IPS DF 4.7 (cell line): ENCODE data around the gene DNAJB6.

ENCODE experiments used
- DNase-seq: peaks from one replicate; pipeline ENCODE4 v3.0.0-alpha.2; 2013; ENCODE audit warnings: low spot score; ENCODE audit errors: extremely low read depth

The DNAJB6 gene

DNA sequence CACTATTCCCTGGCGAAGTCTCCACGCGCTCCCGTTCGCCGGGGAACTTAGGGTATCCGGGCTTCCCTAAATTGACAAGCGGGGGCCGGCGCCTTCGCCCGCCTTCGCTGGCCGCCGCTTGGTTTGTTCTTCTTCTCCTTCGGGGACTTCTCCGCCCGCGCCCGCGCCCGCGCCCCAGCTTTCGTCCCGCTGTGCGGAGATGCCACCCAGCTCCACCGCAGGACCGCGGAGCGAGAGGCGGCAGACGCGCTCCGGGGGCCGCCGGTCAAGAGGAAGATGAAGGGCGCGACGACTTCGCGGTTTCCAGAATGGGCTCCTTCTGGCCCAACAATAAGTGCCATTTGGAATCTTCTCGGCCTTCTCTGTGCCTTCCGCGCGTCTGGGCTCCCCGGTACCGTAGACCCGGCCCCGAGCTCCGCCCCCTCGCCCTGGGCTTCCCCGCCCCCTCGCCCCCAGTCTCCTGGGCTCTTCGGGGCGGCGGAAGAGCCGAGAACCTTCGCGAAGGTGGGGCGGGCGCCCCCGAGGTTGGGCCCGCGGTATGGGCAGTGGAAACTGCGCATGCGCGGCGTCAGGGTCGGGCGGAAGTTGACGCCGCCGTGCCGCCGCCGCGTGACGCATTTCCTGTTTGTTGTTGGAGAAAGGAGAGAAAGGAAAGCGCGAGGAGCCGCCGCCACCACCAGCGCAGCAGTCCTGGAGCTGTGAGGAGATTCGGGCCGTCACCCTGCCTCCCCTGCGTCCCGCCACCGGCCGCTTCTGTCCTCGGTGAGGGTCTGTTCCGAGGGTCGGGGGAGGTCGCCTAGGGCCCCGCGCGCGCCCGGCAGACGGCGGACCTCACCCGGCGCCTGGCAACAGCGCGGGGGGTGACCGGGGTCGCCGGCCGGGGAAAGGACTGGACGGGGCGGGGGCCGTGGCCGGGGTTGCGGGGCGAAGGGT is at the start of gene DNAJB6:
Gene DNAJB6 (plus strand): TSS at position 622 of the 933 bp plus-strand sequence. CDS start 21,569 bp downstream, outside the sequence.
- DNase-seq, result peak; percentile 62

- DNase-seq, result no peak
Measured at GRCh38 chr7:157291404-157292080, 45.3 kb upstream of the DNAJB6 start.

DNA sequence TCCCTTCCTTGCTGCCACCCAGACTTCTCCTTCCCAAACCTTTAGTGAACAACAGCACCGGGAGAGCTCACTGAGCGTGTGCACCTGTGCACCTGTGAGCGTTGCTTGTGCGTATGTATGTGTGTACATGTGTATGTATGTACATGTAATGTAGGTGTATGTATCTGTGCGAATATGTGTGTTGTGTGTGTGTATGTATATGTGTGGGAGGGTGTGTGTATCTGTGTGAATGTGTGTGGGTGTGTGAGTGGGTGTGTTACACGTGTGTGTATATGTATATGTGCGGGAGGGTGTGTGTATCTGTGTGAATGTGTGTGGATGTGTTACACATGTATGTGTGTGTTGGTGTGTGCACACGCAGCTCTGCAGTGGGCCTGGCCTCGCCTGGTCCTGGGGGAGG is 44.5 kb upstream of the DNAJB6 start:
- no peak for DNase-seq

DNA sequence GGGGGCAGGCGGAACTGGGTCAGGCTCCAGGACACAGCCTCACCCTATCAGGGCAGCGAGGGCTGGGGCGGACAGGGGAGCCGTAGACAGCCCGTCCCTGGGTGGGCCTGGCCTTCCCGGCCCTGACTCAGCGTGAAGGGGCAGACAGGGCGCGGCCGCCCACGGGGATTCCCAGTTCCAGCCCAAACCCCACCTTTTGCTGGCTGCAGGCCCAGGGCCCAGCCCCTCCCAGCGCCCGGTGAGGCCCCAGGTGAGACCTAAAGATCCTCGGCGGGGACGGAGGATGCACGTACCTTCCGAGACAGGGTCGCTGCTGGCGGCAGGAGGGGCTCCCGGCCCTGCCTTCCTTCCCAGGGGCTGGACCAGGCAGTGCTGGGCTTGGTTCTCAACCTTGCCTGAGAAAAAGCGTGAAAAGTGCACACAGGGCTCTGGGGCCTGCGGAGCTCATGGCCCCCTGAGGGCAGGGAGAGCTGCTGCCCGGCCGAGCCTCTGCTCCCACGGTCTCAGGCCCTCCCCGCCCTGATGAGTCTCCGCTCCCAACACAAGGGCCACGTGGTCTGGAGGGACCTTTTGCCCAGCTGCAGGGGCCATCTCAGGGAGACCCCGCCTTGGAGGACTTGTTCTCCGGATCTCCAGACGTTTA is 43.9 kb upstream of the DNAJB6 start:
- no peak for DNase-seq

DNA sequence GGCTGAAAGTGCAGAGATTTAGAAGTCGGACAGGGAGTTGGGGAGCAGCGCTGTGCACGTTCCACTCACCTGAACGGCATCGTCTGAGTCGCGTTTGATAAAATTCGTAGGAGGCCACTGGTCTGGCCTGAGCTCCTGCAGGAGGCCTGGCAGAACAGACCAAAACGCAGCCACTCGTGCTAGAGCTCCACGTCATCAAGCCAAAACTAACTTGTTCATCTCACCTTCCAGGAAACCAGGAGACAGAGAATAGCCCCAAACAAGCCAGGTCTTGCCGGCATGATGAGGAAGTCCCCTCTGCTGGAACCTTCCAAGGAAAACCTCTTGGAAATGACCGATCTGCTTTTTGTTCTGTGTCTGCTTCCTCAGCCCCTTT is 43.4 kb upstream of the DNAJB6 start:
- DNase-seq, result no peak

DNA sequence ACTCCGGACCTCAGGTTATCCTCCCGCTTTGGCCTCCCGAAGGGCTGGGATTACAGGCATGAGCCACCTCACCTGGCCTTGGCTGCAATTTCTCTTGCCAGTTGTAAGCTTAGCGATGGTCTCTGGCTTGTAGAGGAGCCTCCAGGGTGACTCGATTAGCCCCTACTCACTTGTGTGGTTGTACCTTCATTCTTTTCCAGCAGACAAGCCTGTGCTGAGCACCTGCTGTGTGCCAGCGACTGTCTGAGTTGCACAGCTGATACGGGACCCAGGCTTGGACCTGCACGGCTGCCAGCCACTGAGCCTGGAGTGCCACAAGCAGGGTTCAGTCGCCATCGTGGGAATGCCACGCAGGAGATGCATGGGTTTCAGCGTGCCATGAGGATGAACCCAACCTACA is 42.0 kb upstream of the DNAJB6 start:
- no peak for DNase-seq

DNA sequence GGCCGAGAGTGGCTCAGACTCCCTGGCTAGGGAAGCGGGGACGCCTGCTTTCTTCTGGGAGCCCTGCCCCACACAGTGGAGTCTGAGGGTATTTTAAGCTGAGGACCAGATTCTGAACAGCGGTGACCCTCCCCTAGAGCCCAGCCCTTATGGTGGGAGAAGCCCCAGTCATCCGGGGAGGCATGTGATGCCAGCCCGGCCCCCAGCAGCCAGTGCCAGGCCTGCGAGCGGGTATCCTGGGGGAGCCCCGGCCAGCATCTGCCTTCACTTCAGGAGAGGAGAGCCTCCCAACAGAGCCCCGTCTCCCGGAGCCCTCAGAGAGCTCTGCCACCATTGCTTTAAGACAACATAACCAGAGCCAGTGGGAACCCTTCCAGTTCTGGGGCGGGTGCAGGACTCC is 41.5 kb upstream of the DNAJB6 start:
- no peak for DNase-seq

- no peak for DNase-seq
Measured at GRCh38 chr7:157297185-157297584, 39.6 kb upstream of the DNAJB6 start.

DNA sequence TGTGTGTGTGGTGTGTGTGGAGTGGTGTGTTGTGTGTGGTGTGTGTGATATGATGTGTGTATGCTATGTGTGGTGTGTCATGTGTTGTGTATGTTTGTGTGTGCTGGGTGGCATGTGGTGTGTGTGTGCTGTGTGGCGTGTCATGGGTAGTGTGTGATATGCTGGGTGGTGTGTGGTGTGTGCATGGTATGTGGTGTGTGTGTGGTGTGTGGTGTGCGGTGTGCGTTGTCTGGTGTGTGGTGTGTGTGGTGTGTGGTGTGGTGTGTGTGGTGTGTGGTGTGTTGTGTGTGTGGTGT is 37.5 kb upstream of the DNAJB6 start:
- no peak for DNase-seq

GRCh38 chr7:157299613-157300368 is 37.0 kb upstream of the DNAJB6 start:
- no peak for DNase-seq

- DNase-seq, result no peak
Measured at GRCh38 chr7:157300369-157300825, 36.4 kb upstream of the DNAJB6 start.

- DNase-seq, result no peak
Measured at GRCh38 chr7:157301610-157302120, 35.1 kb upstream of the DNAJB6 start.

DNA sequence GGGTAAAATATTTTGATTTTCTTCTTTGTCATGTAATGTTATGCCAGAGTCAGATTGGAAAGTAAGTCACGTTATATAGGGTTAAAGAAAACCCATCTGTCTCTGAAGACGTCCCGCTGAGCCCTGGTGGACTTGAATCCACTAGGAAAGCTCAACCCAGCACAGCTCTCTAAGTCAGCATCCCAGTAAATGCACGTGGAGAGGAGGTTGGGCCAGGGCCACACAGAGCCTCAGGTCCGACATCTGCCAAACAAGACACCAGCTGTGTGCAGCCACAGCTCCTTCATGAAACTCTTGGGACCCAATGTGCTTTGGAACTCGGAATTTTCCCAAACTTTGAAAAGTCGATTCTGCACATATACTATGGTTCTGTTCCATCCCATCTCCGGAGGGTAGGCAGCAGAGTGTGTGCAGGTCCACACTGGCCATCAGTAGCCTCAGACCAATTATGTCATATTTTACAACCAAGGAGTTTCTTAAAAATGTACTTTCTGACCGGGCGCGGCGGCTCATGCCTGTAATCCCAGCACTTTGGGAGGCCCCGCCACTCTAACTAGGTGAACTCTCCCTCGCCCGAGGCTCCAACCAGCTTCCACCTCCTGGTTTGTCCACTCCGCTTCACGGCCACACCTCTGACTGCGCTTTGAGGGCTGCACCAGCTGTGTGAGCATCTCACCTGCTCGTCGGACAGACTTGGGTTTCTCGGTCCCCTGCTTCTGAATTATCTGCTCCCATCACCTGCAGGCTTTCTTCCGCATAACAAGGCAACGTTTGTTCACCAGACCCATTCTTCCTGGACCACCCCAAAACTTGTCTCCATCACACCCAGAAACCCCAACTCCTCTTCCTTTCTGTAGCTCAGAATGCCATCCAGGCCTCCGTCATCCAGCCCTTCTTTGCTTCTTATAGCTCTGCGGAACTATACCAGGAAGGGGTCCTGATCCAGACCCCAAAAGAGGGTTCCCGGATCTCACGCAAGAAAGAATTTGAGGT is 29.7 kb upstream of the DNAJB6 start:
- no peak for DNase-seq

DNA sequence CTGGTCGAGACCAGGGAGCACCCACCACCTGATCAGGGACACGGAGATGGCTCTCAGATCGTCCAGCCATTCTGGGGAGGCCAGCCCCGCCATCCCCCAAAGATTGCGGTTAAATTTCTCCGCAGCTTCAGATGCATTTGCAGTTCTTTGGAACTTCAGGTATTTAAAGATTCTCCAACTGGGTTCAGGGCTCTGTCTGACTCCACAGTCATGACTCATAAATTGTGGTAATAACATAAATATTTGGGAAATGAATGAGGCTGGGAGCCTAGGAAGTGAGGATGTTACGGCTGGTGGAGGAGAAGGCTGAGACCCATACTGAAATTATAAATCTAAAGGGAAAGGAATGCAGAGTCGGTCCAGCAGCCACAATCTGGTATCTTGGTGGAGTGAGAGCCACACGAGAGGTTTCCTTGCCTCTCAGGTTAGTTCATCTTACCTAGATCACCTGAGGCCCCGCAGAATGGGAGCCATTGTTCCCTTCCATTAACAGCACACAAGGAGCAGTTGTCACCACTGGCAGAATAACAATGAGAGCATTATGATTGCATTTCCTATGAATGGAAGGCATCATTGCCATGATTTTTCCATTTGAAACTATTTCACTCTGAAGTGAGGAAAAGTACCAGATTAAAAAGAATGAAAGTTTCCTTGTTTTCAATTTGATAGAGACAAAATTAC is 26.7 kb upstream of the DNAJB6 start:
- DNase-seq, result peak; percentile 94

DNA sequence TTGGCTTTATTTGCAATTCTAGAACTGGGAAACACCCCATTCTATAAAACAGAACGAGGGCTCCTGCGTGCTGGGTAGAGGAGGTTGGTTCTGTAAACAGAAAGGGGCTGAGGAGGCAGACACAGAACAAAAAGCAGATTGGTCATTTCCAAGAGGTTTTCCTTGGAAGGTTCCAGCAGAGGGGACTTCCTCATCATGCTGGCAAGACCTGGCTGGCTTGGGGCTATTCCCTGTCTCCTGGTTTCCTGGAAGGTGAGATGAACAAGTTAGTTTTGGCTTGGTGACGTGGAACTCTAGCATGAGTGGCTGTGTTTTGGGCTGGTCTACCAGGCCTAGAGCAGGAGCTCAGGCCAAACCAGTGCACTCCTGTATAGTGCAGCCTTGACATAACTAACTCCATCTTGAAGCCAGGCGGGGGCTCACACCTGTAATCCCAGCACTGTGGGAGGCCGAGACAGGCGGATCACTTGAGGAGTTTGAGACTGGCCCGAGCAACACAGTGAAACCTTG is 26.1 kb upstream of the DNAJB6 start:
- DNase-seq, result no peak

- DNase-seq, result no peak
Measured at GRCh38 chr7:157312941-157313340, 23.9 kb upstream of the DNAJB6 start.

DNA sequence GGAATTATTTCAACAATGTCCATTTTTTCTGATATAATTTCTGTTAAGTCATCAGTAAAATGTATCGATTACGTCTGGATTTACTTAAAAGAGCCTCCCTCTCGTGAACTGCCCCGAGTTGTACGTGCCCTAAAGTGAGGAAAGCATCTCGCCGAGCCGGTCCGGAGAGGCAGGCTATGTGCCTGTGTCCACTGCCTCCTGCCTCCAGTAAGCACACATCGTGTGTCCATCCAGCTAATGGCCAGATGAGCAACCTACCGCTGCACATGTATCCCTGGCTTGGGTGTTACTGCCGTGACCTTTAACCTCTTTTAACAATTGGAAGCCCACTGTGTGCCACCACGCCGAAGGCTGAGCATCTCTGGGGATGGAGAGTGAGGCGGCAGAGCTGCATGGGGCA is 23.2 kb upstream of the DNAJB6 start:
- DNase-seq, result no peak

DNA sequence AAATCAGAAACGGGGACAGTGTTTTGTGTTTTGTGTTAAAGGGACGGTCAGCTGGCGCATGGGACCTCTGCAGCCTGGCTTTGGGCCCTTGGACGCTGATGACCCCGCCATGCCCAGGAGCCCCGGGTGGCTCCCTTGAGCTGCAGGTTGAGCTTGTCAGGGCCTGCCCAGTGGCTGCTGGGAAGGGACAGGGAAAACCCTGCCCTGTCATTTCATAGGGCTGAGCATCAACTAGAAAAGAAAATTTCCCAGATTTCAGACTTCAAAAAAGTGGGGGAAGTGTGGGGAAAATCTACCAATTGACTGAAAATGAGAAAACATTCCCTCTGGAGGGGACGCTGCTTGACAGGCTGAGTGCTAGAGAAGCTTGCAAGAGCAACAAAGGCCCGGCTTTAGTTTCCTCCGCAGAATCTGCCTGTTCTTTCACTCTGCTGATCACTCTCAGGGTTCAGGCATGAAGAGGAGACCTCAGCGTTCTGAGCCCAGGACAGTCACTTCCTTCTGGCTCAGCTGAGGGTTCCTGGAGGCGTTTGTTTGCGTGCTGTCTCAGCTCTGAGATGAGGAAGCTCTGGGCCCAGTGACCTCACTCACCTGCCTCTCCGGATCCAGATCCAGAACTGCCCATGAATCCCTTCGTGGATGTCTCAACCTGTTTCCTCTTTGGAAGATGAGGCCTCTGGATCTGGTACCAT is 18.6 kb upstream of the DNAJB6 start:
- no peak for DNase-seq

DNA sequence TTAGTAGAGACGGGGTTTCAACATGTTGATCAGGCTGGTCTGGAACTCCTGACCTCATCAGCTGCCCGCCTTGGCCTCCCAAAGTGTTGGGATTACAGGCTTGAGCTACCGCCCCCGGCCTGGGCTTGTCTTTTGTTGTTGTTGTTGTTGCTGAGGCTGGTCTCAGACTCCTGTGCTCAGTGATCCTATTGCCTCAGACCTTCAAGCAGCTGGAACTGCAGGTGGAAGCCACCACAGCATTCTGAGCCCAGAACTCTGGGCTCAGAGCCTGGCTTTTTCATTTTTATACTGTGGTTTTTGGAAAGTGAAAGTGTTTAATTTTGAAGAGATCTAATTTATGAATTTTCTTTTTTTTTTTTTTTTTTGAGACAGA is 16.2 kb upstream of the DNAJB6 start:
- no peak for DNase-seq
